Right atrium auricular region (tissue), 2 donors: ENCODE data around the gene TASOR2. TPM values are rescaled to one million over a fixed set of nuclear protein-coding genes. Genes with fewer than 3 reads are reported as not detected.

Source experiments
- DNase-seq: peaks from one replicate; pipeline ENCODE4 v3.0.0-alpha.2; 2019; ENCODE audit warnings: low spot score
- H3K27ac ChIP-seq, 2 donors: fragments of 200-600 bp; sonication (generic); 1 replicate in 1 of 2; 2 replicates in 1 of 2; pipeline ENCODE4 v1.5.1; 2016 to 2019
- H3K27me3 ChIP-seq, 2 donors: fragments of 200-600 bp; sonication (generic); one replicate each; pipeline versions ENCODE4 v1.5.1 to v1.6.0; 2017 to 2019
- H3K36me3 ChIP-seq: fragments of 200-600 bp; sonication (generic); one replicate; pipeline ENCODE4 v1.5.1; 2016
- H3K4me1 ChIP-seq, 2 donors: fragments of 200-600 bp; sonication (generic); one replicate each; pipeline versions ENCODE4 v1.5.1 to v1.6.0; 2017 to 2019
- H3K4me3 ChIP-seq, 2 donors: fragments of 200-600 bp; sonication (generic); 1 replicate in 1 of 2; 2 replicates in 1 of 2; pipeline ENCODE4 v1.5.1; 2017 to 2019; ENCODE audit warnings: mild to moderate bottlenecking in 1 of 2, moderate library complexity in 1 of 2
- H3K9me3 ChIP-seq, 2 donors: fragments of 200-600 bp; sonication (generic); one replicate each; pipeline ENCODE4 v1.5.1; 2019
- CTCF ChIP-seq, 2 donors: fragments of 200-600 bp; sonication (generic); IDR thresholded peaks; one replicate each; pipeline ENCODE4 v1.5.1; 2019; ENCODE audit warnings: antibody characterized with exemption in 2 of 2
- total RNA-seq, 2 donors: library from RNA; depleted of rRNA; stranded (reverse); fragments of >200 nt; gene quantifications; one replicate each; pipeline ENCODE4 v1.1.0, GENCODE V29; 2016

The TASOR2 gene
- total RNA-seq, 2 donors from 2014 or later, result 41.7 to 47.3 TPM

- Histone ChIP-seq H3K36me3 (no peaks in the 10 kb centered on the region), H3K9me3 (no peaks in the 10 kb centered on the region), H3K4me3 (peak overlapping the region; percentile 32 to 56), H3K4me1 (peaks cover 0 to 31% of the 10 kb centered on the region in 2 donors), H3K27ac (peak overlapping the region in 1 of 2 donors; percentile 50), H3K27me3 (no peaks in the 10 kb centered on the region)
- DNase-seq, result no peak
- TF ChIP-seq CTCF (IDR thresholded peaks at IDR 0.05), result no peak
Observed at GRCh38 chr10:5692461-5693358, 8.1 kb downstream of the TASOR2 start.

GRCh38 chr10:5694573-5694972 lies 9.9 kb downstream of the TASOR2 start:
- no peaks in the 10 kb centered on the region for H3K9me3 ChIP-seq
- peaks cover 0 to 37% of the 10 kb centered on the region in 2 donors for H3K4me1 ChIP-seq
- no peaks in the 10 kb centered on the region for H3K27me3 ChIP-seq
- TF ChIP-seq CTCF (IDR thresholded peaks at IDR 0.05), result no peak
- no peak overlapping the region for H3K4me3 ChIP-seq
- H3K27ac ChIP-seq, result no peak overlapping the region
- no peaks in the 10 kb centered on the region for H3K36me3 ChIP-seq
- no peak for DNase-seq

GRCh38 chr10:5697342-5697741 lies 12.7 kb downstream of the TASOR2 start:
- no peak for TF ChIP-seq CTCF (IDR thresholded peaks at IDR 0.05)
- no peak for DNase-seq
- no peaks in the 10 kb centered on the region for H3K36me3 ChIP-seq
- H3K4me1 ChIP-seq, result peaks cover 0 to 28% of the 10 kb centered on the region in 2 donors
- no peak overlapping the region for H3K27ac ChIP-seq
- no peaks in the 10 kb centered on the region for H3K9me3 ChIP-seq
- H3K27me3 ChIP-seq, result no peaks in the 10 kb centered on the region
- no peak overlapping the region for H3K4me3 ChIP-seq

- no peak overlapping the region for H3K27ac ChIP-seq
- peaks cover 0 to 22% of the 10 kb centered on the region in 2 donors for H3K4me1 ChIP-seq
- no peaks in the 10 kb centered on the region for H3K27me3 ChIP-seq
- no peaks in the 10 kb centered on the region for H3K36me3 ChIP-seq
- no peaks in the 10 kb centered on the region for H3K9me3 ChIP-seq
- no peak for TF ChIP-seq CTCF (IDR thresholded peaks at IDR 0.05)
- no peak for DNase-seq
- no peak overlapping the region for H3K4me3 ChIP-seq
Observed at GRCh38 chr10:5698062-5698461, 13.4 kb downstream of the TASOR2 start.

- H3K36me3 ChIP-seq, result no peaks in the 10 kb centered on the region
- no peaks in the 10 kb centered on the region for H3K9me3 ChIP-seq
- peaks cover 0 to 5% of the 10 kb centered on the region in 2 donors for H3K4me1 ChIP-seq
- no peak for TF ChIP-seq CTCF (IDR thresholded peaks at IDR 0.05)
- no peaks in the 10 kb centered on the region for H3K27me3 ChIP-seq
- no peak overlapping the region for H3K27ac ChIP-seq
- H3K4me3 ChIP-seq, result no peak overlapping the region
- no peak for DNase-seq
Observed at GRCh38 chr10:5708356-5708755, 23.7 kb downstream of the TASOR2 start.
